ENCODE measurements around the gene SH3PXD2A. TPM values are rescaled to one million over a fixed set of nuclear protein-coding genes. Genes with fewer than 3 reads are reported as not detected.

SH3PXD2A gene
- total RNA-seq, 1 donor from 2014 or later: 12.4 TPM

DNA sequence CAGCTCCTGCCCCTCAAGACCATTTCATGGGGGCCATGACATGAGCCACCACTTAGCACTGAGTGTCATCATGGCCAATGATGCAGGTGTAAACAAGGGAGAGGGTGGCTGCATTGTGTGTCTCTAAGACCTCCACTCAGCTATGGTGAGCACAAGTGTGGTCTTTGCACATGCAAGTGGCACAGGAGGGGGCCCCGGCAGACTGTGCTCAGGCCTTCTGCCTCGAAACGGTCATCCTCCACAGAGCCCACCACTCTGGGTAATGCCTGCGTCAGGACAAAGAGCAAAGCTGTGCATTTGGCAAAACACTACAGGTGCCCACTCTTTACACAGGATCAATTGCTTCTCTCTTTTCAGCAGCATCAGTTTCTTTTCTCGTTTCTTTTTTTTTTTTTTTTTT lies 125.5 kb downstream of the SH3PXD2A start:
- no peaks in the 10 kb centered on the region for H3K27me3 ChIP-seq (ENCODE audit: control insufficient read depth, insufficient read depth, low read length)
- FAIRE-seq: no peak
- DNase-seq (ENCODE audit: low read depth): no peak
- no peak overlapping the region for H3K4me3 ChIP-seq (ENCODE audit: low read depth, low read length)
- TF ChIP-seq, protein P1, sequence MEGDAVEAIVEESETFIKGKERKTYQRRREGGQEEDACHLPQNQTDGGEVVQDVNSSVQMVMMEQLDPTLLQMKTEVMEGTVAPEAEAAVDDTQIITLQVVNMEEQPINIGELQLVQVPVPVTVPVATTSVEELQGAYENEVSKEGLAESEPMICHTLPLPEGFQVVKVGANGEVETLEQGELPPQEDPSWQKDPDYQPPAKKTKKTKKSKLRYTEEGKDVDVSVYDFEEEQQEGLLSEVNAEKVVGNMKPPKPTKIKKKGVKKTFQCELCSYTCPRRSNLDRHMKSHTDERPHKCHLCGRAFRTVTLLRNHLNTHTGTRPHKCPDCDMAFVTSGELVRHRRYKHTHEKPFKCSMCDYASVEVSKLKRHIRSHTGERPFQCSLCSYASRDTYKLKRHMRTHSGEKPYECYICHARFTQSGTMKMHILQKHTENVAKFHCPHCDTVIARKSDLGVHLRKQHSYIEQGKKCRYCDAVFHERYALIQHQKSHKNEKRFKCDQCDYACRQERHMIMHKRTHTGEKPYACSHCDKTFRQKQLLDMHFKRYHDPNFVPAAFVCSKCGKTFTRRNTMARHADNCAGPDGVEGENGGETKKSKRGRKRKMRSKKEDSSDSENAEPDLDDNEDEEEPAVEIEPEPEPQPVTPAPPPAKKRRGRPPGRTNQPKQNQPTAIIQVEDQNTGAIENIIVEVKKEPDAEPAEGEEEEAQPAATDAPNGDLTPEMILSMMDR (IDR thresholded peaks at IDR 0.05; ENCODE audit: insufficient read depth, low read length, severe bottlenecking): no peak
- H3K36me3 ChIP-seq (ENCODE audit: control insufficient read depth, insufficient read depth, low read length): peaks cover 30% of the 10 kb centered on the region

- no peak overlapping the region for H3K4me3 ChIP-seq (ENCODE audit: low read depth, low read length)
- peaks cover 40% of the 10 kb centered on the region for H3K36me3 ChIP-seq (ENCODE audit: control insufficient read depth, insufficient read depth, low read length)
- no peak for DNase-seq (ENCODE audit: low read depth)
- H3K27me3 ChIP-seq (ENCODE audit: control insufficient read depth, insufficient read depth, low read length): no peaks in the 10 kb centered on the region
- FAIRE-seq: peak; percentile 18
- TF ChIP-seq, protein P1 (IDR thresholded peaks at IDR 0.05; ENCODE audit: insufficient read depth, low read length, severe bottlenecking): no peak
Observed at GRCh38 chr10:103727991-103728689, 127.2 kb downstream of the SH3PXD2A start.

GRCh38 chr10:103727546-103727963 lies 127.8 kb downstream of the SH3PXD2A start:
- no peaks in the 10 kb centered on the region for H3K27me3 ChIP-seq (ENCODE audit: control insufficient read depth, insufficient read depth, low read length)
- H3K36me3 ChIP-seq (ENCODE audit: control insufficient read depth, insufficient read depth, low read length): peaks cover 41% of the 10 kb centered on the region

GRCh38 chr10:103726637-103727036 lies 128.7 kb downstream of the SH3PXD2A start:
- H3K36me3 ChIP-seq (ENCODE audit: control insufficient read depth, insufficient read depth, low read length): peaks cover 39% of the 10 kb centered on the region
- FAIRE-seq: no peak
- no peak overlapping the region for H3K4me3 ChIP-seq (ENCODE audit: low read depth, low read length)
- DNase-seq (ENCODE audit: low read depth): no peak
- H3K27me3 ChIP-seq (ENCODE audit: control insufficient read depth, insufficient read depth, low read length): no peaks in the 10 kb centered on the region
- TF ChIP-seq, protein P1 (IDR thresholded peaks at IDR 0.05; ENCODE audit: insufficient read depth, low read length, severe bottlenecking): no peak

More at GRCh38 chr10:103727546-103727963, 127.8 kb downstream of the SH3PXD2A start:
- H3K4me3 ChIP-seq (ENCODE audit: low read depth, low read length): no peak overlapping the region
- TF ChIP-seq, protein P1 (IDR thresholded peaks at IDR 0.05; ENCODE audit: insufficient read depth, low read length, severe bottlenecking): no peak
- DNase-seq (ENCODE audit: low read depth) (no peak), FAIRE-seq (no peak)

DNA sequence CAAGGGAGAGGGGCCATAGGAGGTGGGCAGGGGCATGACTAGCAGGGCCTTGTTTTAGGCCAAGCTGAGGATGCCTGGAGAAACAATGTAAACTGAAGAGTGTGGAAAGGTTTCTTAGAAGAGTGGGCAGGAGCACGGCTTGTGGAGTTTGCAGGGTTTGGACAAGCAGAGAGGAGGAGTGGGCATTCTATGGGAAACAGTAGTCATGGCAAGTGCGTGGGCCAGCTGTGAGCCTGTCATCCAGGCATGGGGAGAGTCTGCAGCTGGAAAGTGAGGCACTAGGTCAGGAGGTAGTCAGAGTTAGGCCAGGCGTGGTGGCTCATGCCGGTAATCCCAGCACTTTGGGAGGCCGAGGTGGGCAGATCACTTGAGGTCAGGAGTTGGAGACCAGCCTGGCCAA lies 130.1 kb downstream of the SH3PXD2A start:
- TF ChIP-seq, protein P1 (IDR thresholded peaks at IDR 0.05; ENCODE audit: insufficient read depth, low read length, severe bottlenecking): no peak
- Histone ChIP-seq H3K4me3 (ENCODE audit: low read depth, low read length) (no peak overlapping the region), H3K36me3 (ENCODE audit: control insufficient read depth, insufficient read depth, low read length) (peaks cover 41% of the 10 kb centered on the region), H3K27me3 (ENCODE audit: control insufficient read depth, insufficient read depth, low read length) (no peaks in the 10 kb centered on the region)
- DNase-seq (ENCODE audit: low read depth): no peak
- peak; percentile 36 for FAIRE-seq

DNA sequence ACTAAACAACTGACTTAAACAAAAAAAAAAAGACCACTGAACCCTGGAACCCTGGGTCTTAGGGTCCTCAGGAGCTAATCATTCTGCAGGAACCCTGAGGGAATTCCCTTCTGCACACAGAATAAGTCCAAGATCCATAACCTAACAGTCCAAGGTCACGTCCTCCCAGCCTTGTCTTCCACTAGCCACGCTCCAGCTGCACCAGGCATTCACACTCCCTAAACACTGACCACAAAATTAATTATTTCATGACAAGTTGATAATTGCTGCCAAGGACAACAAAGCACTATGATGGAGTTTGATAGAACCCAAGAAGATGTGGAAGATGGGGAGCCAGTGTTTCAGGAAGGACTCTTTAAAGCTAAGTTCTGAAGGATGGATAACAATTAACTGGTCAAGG lies 130.6 kb downstream of the SH3PXD2A start:
- FAIRE-seq: no peak
- TF ChIP-seq, protein P1 (IDR thresholded peaks at IDR 0.05; ENCODE audit: insufficient read depth, low read length, severe bottlenecking): no peak

More for the DNA sequence above, 130.6 kb downstream of the SH3PXD2A start:
- H3K36me3 ChIP-seq (ENCODE audit: control insufficient read depth, insufficient read depth, low read length): peaks cover 40% of the 10 kb centered on the region
- H3K27me3 ChIP-seq (ENCODE audit: control insufficient read depth, insufficient read depth, low read length): no peaks in the 10 kb centered on the region
- no peak for DNase-seq (ENCODE audit: low read depth)
- no peak overlapping the region for H3K4me3 ChIP-seq (ENCODE audit: low read depth, low read length)
